OCI-LY1 (cell line): ENCODE measurements around the gene SAMD8.

Experiments
- EZH2 ChIP-seq: fragments of 200-600 bp; sonication (generic), shearing (Covaris generic); IDR thresholded peaks from 2 replicates; pipeline ENCODE4 v1.8.0; 2017; ENCODE audit warnings: borderline replicate concordance, mixed run types, mild to moderate bottlenecking, antibody characterized with exemption, low read length, moderate library complexity, mixed read lengths
- TF ChIP-seq, protein P1 (sequence below): fragments of 200-600 bp; sonication (generic), shearing (Covaris generic); IDR thresholded peaks from 2 replicates; pipeline ENCODE4 v1.5.1; 2017; ENCODE audit warnings: mild to moderate bottlenecking, antibody characterized with exemption, low read length, moderate library complexity, mixed read lengths

DNA sequence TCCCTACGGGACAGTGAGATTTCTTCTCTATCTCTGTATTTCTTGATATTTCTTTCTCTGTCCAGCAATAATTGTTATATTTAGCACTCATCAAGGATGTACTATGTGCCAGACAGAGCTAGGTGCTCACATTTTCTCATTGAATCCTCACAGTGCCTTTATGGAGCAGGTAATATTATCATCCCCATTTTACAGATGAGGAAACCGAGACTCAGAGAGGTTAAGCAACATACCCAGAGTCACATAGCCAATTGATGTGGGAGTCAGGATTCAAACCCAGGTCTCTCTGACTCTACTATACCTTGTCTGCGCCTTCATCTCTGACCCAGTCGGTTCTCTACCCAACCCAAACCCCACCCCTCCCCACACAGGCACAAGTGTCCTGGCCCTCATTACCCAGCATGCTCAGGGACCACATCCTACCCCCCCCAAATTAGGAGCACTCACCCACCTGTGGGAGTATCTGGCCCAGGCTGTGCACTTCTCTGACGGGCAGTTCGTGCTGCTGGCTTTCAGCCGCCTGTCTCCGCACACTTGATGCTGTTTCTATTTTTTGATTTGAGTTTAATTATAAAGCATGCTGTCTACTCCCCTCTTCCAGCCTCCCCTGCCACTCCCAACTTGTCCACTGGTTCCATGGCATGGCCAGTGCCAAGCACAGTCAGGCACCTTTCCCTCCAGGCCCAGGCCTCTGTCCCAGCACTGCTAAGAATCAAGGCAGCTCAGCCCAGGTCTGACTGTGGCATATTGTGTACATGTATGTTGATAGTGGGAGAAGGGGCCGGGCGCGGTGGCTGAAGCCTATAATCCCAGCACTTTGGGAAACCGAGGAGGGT, 9.8 kb upstream of the SAMD8 start:
- TF ChIP-seq, protein P1, sequence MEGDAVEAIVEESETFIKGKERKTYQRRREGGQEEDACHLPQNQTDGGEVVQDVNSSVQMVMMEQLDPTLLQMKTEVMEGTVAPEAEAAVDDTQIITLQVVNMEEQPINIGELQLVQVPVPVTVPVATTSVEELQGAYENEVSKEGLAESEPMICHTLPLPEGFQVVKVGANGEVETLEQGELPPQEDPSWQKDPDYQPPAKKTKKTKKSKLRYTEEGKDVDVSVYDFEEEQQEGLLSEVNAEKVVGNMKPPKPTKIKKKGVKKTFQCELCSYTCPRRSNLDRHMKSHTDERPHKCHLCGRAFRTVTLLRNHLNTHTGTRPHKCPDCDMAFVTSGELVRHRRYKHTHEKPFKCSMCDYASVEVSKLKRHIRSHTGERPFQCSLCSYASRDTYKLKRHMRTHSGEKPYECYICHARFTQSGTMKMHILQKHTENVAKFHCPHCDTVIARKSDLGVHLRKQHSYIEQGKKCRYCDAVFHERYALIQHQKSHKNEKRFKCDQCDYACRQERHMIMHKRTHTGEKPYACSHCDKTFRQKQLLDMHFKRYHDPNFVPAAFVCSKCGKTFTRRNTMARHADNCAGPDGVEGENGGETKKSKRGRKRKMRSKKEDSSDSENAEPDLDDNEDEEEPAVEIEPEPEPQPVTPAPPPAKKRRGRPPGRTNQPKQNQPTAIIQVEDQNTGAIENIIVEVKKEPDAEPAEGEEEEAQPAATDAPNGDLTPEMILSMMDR = no peak
- no peak for TF ChIP-seq EZH2
